ENCODE results near the gene NLGN4X. TPM values are rescaled to one million over a fixed set of nuclear protein-coding genes. Genes with fewer than 3 reads are reported as not detected.

NLGN4X gene
- total RNA-seq, 4 donors from 2014 or later = 6.3 to 11.7 (median 10.1) TPM

DNA sequence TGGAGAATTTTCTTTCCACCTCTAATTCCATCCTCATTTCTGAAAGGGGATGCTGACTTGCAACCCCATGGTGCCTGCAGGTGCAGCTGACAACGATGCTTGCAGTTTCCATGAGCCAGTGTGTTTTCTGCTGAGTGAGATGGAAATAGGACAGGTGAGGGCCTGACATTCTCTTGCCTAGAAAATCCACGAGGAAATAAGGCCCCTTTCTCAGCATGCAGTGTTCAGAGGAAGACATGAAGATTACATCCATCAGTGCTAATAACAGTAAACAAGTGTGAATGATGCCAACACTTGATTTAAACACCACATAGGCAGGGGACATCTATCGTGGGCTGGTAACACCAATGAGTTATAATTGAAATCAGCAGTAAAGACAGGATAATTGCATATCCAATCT lies 237.3 kb downstream of the NLGN4X start:
- H3K36me3 ChIP-seq = no peaks in the 10 kb centered on the region
- no peaks in the 10 kb centered on the region for H3K9me3 ChIP-seq
- H3K4me3 ChIP-seq = no peak overlapping the region
- H3K27ac ChIP-seq = no peak overlapping the region
- no peak for DNase-seq (ENCODE audit: low spot score in 2 of 2)
- no peaks in the 10 kb centered on the region for H3K4me1 ChIP-seq
- TF ChIP-seq, protein P1, sequence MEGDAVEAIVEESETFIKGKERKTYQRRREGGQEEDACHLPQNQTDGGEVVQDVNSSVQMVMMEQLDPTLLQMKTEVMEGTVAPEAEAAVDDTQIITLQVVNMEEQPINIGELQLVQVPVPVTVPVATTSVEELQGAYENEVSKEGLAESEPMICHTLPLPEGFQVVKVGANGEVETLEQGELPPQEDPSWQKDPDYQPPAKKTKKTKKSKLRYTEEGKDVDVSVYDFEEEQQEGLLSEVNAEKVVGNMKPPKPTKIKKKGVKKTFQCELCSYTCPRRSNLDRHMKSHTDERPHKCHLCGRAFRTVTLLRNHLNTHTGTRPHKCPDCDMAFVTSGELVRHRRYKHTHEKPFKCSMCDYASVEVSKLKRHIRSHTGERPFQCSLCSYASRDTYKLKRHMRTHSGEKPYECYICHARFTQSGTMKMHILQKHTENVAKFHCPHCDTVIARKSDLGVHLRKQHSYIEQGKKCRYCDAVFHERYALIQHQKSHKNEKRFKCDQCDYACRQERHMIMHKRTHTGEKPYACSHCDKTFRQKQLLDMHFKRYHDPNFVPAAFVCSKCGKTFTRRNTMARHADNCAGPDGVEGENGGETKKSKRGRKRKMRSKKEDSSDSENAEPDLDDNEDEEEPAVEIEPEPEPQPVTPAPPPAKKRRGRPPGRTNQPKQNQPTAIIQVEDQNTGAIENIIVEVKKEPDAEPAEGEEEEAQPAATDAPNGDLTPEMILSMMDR (IDR thresholded peaks at IDR 0.05) = no peak
- TF ChIP-seq POLR2A (IDR thresholded peaks at IDR 0.05) = no peak
- no peaks in the 10 kb centered on the region for H3K27me3 ChIP-seq
- WGBS, 2 donors = 58 to 83% methylated on average over 3 of the region's 3 CpGs

DNA sequence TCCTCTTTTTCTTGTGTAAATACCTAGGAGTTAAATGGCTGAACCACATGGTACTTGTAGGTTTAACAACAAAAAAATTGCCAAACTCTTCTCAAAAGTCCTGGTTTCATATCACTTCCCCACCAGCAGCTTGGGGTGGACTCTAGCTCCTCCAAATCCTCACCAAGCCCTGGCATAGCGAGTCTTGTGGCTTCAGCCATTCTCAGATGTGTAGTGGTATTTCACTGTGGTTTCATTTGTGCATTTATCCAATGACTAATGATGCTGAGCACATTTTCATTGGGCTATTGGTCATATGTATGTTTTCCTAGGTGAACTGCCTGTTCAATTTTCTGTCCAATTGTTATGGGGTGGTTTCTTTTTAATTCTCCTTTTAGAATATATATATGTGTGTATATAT lies 249.3 kb downstream of the NLGN4X start:
- TF ChIP-seq, protein P1 (IDR thresholded peaks at IDR 0.05) = no peak
- TF ChIP-seq EP300 (IDR thresholded peaks at IDR 0.05) = no peak
- TF ChIP-seq POLR2A (IDR thresholded peaks at IDR 0.05) = no peak
- Histone ChIP-seq H3K4me1 (no peaks in the 10 kb centered on the region), H3K27me3 (no peaks in the 10 kb centered on the region), H3K9me3 (no peaks in the 10 kb centered on the region), H3K36me3 (no peaks in the 10 kb centered on the region), H3K27ac (no peak overlapping the region), H3K4me3 (no peak overlapping the region)
- DNase-seq (ENCODE audit: low spot score in 2 of 2) = no peak
- WGBS, 2 donors = 73 to 93% methylated on average over 1 of the region's 1 CpG

DNA sequence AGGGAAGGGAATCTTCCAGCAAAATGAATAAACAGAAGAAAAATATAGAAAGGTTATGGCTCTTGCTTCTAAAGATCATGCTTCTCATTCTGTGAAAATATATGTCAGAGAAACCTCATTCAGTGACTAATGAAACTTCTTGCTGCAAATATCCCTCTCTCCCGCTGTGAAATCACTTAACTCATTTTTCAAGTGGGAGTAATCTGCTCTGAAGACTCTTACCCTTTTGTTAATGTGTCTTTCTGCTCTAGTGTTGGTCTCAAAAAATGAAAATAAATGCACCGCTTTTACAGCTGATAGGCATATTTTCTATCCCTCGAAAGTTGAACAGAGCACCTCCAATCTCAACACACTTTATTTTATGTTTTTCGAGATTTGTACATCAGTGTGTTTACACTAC lies 252.3 kb downstream of the NLGN4X start:
- no peak overlapping the region for H3K4me3 ChIP-seq
- 55 to 56% methylated on average over 4 of the region's 4 CpGs for WGBS, 2 donors
- no peak for DNase-seq (ENCODE audit: low spot score in 2 of 2)
- H3K27me3 ChIP-seq = no peaks in the 10 kb centered on the region
- no peaks in the 10 kb centered on the region for H3K36me3 ChIP-seq
- H3K4me1 ChIP-seq = no peaks in the 10 kb centered on the region
- H3K27ac ChIP-seq = no peak overlapping the region
- TF ChIP-seq EP300 (IDR thresholded peaks at IDR 0.05) (no peak), POLR2A (IDR thresholded peaks at IDR 0.05) (no peak)
- TF ChIP-seq, protein P1 (IDR thresholded peaks at IDR 0.05) = no peak
- no peaks in the 10 kb centered on the region for H3K9me3 ChIP-seq

DNA sequence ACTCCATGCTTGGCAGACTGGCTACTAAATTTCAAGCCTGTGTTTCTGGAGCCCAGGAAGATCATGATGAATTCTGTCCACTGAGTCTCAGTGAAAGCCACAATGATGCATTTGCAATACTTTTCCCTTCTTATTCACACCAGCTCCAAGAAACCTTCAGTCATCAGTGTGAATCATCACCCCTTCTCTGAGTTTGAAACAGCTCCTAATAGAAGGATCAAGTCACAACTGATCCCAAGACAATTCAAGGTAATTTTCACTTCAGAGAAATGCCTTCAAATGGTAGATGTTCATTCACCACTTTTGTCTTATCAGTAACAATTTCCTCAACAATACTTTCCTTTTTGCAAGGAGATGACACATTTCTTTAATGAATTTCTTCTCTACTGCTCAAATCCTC lies 257.4 kb downstream of the NLGN4X start:
- Histone ChIP-seq H3K9me3 (no peaks in the 10 kb centered on the region), H3K4me3 (no peak overlapping the region), H3K27ac (peak overlapping the region in 1 of 4 donors; percentile 9), H3K27me3 (no peaks in the 10 kb centered on the region), H3K36me3 (no peaks in the 10 kb centered on the region), H3K4me1 (no peaks in the 10 kb centered on the region)
- DNase-seq (ENCODE audit: low spot score in 2 of 2) = no peak
- TF ChIP-seq POLR2A (IDR thresholded peaks at IDR 0.05) = no peak
- TF ChIP-seq EP300 (IDR thresholded peaks at IDR 0.05) = no peak

DNA sequence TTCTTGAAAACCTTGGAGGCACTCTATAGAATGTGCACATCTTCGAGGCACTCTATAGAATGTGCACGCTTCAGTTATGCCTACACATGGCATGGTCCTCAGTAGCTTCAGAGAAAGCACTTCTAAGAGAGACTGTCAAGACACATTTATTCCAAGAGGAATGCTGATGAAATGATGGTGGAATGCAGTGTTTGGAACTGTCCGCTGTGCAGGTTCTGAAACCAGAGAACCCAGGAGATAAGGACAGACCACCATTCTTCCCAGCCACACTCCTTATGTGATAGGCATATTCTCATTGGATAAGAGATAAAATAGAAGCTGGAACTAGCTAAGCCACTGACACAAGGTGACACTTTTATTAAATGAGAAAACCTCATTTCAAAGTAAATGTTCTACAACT lies 263.3 kb downstream of the NLGN4X start:
- no peaks in the 10 kb centered on the region for H3K9me3 ChIP-seq
- WGBS, 2 donors = 95 to 100% methylated on average over 3 of the region's 3 CpGs
- no peaks in the 10 kb centered on the region for H3K36me3 ChIP-seq
- H3K27me3 ChIP-seq = no peaks in the 10 kb centered on the region
- TF ChIP-seq POLR2A (IDR thresholded peaks at IDR 0.05) = no peak
- TF ChIP-seq, protein P1 (IDR thresholded peaks at IDR 0.05) = no peak
- no peak for TF ChIP-seq EP300 (IDR thresholded peaks at IDR 0.05)
- H3K27ac ChIP-seq = no peak overlapping the region
- DNase-seq (ENCODE audit: low spot score in 2 of 2) = no peak
- H3K4me1 ChIP-seq = no peaks in the 10 kb centered on the region
- H3K4me3 ChIP-seq = no peak overlapping the region

DNA sequence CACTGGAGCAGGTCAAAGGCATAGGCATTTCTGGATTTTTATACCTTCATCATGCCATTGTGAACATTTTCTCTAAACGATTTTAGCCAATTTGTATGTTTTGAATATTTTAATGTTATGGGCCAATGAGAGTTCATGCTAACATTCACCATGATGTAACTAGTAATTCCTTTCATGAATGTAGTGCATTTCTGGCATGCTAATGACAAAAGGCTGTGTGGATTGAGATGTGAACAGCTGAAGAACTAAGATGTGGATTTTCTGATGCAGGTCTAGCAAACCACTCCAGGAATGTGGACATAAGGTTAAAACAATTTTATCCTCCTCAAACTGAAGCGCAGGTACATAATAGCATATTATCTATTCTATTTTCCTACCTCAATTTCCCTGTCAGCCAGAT lies 269.4 kb downstream of the NLGN4X start:
- WGBS, 2 donors = 43 to 58% methylated on average over 2 of the region's 2 CpGs
- Histone ChIP-seq H3K4me1 (no peaks in the 10 kb centered on the region), H3K27me3 (no peaks in the 10 kb centered on the region), H3K9me3 (no peaks in the 10 kb centered on the region), H3K27ac (no peak overlapping the region), H3K36me3 (no peaks in the 10 kb centered on the region), H3K4me3 (no peak overlapping the region)
- no peak for DNase-seq (ENCODE audit: low spot score in 2 of 2)
- TF ChIP-seq EP300 (IDR thresholded peaks at IDR 0.05) (no peak), POLR2A (IDR thresholded peaks at IDR 0.05) (no peak)
- TF ChIP-seq, protein P1 (IDR thresholded peaks at IDR 0.05) = no peak
